HG03066 (cell line): Measurements from ENCODE around the gene SIRT4.

Source experiments
- ATAC-seq: cut with Tn5 transposase; IDR thresholded peaks from one replicate; pipeline ENCODE4 v1.9.1; 2021; ENCODE audit warnings: low read depth; ENCODE audit not compliant: unreplicated experiment

SIRT4 gene

DNA sequence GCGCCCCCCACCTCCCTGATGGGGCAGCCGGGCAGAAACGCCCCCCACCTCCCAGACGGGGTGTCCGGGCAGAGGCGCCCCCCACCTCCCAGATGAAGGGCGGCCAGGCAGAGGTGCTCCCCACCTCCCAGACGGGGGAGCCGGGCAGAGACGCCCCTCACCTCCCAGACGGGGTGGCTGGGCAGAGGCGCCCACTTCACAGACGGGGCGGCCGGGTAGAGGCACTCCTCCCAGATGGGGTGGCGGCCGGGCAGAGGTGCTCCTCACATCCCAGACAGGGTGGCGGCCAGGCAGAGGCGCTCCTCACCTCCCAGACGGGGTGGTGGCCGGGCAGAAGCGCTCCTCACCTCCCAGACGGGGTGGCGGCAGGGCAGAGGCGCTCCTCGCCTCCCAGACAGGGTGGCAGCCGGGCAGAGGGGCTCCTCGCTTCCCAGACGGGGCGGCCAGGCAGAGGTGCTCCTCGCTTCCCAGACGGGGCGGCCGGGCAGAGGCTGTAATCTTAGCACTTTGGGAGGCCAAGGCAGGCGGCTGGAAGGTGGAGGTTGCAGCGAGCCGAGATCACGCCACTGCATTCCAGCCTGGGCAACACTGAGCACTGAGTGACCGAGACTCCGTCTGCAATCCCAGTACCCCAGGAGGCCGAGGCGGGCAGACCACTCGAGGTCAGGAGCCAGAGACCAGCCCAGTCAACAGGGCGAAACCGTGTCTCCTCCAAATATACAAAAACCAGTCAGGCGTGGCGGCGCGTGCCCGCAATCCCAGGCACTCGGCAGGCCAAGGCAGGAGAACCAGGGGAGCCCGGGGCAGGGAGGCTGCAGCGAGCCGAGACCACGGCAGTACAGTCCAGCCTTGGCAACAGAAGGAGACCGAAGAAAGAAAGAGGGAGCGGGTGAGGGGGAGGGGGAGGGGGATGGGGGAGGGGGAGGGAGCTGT lies 23.7 kb upstream of the SIRT4 start:
- ATAC-seq = no peak

DNA sequence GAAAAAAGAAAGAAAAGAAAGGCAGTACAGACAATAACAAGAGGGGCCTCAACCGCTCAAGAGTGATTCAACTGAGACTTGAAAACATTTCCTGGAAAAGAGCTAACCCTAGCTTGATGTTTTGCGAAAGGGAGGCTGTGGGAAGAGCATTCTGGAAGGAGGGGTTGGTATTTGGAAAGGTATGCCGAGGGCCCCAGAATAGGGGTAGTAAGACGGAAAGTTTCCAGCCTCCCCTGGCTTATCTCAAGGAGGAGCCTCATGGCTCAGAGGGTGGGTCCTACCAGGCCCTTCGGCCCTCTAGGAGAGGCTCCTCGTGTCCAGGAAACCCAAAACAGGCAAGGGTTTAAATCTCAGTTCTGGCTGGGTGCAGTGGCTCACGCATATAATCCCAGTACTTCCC lies 18.8 kb upstream of the SIRT4 start:
- no peak for ATAC-seq

DNA sequence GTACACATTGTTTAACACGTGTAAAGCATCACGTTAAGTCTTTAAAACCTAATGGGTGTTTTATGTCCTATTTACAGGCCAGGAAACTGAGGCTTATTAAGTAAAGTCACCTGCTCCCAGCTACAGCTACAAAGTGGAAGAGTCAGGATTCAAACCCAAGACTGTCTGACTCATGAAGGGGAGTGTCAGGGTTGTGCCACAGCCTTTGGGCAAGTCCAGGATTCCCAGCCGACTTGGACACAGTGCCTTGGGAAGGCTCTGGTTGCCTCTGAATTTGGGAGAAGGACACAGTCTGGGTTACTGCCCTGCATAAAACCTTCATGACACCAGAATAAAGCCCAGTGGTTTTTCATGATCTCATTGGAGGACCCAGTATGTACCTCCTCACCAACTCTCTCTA lies 17.7 kb upstream of the SIRT4 start:
- no peak for ATAC-seq

DNA sequence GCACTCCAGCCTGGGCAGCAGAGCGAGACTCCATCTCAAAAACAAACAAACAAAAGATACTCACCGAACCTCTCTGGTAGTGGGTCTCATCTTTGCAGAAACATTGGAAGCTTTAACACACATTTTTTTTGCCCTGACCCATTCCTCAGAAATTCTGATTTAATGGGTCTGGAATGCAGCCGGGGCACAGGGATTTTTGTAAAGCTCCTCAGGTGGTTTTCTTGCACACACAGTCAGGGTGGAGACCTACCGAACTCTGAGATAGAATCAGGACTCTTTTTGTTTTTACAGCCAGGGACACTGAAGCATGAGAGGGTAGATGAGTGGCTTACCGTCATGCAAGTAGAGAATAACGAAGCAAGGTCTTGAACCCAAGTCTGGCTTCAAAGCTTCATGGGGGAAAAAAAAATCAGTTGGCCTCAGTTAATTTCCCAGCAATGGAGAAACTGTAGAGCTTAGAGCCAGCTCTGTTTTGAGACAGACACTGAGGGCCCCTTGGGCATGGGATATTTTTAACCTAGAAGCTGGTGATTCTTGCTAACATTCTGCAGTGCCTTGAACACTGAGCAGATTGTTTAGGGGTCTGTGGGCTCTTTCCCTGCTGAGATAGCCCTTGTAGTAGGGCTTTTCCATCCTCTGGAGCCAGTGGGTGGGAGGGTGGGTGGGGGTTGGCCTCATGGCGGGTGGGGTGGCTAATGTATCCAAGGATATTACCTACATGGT lies 15.2 kb upstream of the SIRT4 start:
- no peak for ATAC-seq

DNA sequence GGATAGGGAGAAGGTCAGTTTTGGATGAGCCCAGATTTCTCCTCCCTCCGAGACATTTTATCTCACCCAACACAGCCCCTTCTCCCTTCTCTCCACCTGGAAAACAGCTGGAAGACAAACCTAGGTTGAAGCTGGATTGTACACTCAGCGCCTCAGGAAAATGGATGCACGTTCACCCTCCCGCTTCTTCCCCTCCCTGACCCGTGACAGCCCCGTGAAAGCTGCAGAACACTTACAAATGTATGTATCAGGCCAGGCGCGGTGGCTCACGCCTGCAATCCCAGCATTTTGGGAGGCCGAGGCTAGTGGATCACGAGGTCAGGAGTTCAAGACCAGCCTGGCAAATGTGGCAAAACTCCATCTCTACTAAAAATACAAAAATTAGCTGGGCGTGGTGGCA lies 14.6 kb upstream of the SIRT4 start:
- no peak for ATAC-seq

DNA sequence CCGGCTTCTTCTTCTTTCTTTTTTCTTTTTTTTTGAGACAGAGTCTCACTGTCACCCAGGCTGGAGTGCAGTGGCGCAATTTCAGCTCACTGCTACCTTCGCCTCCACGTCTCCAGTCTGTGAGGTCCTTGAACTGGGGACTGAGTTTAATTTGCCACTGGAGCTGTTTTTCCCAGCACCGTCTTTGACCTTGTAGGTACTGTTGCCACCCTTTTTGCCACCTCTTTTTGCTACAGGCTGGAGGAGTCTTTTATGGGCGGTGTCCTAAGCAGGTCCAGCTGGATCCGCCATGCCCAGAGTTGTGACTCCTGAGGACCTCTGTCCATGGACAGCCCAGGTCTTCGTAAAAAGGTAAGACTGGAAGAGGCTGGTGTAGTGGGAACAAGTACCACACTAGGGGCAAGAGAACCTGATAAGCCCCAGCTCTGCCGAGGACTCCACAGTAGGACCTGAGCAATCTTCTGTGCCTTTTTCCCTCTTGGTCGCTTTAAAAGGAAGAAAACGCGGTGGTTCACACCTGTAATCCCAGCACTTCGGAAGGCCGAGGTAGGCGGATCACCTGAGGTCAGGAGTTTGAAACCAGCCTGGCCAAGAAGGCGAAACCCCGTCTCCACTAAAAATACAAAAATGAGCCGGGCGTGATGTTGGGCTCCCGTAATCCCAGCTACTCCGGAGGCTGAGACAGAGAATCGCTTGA lies 11.4 kb upstream of the SIRT4 start:
- ATAC-seq = no peak

DNA sequence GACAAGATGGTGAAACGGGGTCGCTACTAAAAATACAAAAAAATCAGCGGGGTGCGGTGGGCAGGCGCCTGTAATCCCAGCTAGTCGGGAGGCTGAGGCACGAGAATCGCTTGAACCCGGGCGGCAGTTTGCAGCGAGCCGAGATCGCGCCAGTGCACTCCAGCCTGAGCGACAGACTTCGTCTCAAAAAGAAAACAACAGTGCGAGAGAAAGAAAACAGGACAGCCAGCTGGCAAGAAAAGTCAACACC lies 9.8 kb upstream of the SIRT4 start:
- no peak for ATAC-seq

DNA sequence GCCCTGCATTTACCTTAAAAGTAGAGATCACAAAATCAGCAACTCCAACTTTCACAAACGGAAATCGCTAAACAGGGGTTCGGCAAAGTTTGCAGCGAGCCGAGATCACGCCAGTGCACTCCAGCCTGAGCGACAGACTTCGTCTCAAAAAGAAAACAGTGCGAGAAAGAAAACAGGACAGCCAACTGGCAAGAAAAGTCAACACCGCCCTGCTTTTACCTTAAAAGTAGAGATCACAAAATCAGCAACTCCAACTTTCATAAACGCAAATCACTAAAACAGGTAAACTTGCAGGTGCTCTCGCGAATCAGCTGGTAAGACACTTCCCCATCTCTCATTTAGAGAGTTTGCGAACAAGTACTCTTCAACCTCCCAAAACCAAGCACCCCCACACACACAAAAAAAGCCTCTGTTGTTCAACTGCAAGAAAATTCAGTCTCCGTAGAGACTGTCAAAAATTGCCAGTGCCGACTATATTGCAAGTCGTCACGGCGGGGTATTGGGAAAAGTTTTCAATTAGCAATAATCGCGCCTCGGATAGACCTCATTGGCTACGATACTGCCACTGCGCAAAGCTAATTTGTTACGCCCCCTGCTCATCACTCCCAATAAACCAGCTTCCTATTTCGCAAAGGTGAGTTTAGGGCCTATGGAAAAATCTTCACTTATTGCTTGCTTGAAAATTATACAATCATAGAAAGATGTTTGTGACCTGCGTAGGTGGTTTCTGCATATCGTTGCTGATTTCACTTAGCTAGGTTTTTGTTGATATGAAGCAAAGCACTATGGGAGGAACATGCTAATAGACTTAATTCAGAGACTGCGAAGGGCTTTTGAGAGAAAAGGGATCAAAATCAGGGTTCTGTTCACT lies 9.2 kb upstream of the SIRT4 start, which contains the start of gene RNU4-1:
RNU4-1 (minus strand) TSS at position 577 of the 871 bp plus-strand sequence.
- ATAC-seq = peak; percentile 57

DNA sequence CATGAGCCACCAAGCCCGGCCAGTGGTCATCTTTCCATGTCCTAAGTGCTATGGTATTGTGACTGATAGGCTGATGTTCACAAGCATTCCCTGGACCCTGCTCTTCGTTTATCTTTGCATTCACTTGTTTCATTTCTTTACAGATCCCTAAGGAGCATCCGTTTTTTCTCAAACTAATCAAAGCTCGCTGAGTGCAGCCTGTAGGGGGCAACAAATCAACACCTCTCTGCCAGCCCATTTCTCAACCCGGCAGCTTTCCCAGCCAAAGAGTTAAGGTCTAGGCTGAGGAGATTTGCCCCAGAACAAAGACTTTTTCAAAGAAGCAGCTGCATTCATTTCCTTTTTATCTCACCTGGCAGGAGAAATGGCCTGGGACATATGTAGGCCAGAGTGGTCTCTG lies 12.1 kb downstream of the SIRT4 start:
- ATAC-seq = no peak

DNA sequence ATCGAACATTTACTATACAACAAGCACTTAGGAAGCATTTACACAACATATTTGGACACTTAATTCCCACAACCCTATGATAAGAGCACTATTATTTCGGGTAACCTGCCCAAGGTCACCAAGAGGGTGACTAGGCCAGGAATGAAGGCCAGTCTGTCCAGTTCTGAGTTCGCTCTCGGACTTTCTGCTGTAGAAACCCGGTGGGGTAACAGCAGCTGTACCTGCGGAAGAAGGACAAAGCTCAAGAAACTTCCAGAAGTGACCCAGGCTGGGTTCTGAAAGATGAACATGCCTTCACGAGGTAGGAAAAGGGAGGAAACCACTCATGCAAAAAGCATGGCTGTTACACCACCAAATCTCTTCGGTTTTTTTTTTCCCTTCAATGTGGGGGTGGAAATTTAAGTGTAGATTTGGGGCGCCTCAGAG lies 14.7 kb downstream of the SIRT4 start:
- no peak for ATAC-seq

DNA sequence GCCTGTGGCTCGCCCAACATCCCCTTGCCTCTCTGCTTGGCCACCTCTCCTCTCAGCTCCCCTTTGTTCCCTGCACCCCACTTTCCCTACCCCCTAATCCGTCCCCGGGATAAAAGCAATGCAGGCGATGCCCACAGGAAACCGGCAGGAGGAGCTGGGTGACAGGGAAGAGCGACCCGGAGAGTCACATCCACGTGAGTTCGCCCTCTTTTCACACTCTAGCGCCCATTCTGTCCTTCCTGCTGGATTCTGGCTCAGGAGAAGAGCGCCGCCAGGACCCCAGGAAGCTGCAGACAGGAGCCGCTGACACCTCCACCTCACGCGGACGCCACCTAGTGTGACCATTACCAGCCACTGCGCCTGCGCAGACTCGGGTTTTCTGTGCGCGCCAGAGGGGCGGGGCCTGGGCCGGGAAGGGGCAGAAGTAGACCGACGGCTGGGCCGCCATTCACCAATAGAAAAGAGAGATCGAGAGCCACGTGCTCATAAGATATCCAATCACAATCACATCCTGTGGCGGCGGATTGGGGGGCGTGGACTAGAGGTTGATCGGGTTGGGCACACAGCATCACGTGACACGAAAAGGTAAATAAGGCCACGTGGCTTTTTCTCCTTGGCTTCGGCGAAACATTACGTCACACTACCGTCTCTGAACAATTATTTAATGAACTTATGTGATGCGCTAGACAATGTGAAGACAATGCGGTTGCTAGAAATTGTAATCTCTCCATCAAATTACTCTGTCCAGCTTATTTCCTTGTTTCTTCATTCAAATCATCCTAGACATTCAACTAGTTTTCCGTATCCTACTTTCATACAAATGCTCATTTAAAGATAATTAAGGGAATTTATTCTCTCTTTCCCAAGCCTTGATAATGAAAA lies 15.3 kb downstream of the SIRT4 start:
- peak; percentile 99 for ATAC-seq

DNA sequence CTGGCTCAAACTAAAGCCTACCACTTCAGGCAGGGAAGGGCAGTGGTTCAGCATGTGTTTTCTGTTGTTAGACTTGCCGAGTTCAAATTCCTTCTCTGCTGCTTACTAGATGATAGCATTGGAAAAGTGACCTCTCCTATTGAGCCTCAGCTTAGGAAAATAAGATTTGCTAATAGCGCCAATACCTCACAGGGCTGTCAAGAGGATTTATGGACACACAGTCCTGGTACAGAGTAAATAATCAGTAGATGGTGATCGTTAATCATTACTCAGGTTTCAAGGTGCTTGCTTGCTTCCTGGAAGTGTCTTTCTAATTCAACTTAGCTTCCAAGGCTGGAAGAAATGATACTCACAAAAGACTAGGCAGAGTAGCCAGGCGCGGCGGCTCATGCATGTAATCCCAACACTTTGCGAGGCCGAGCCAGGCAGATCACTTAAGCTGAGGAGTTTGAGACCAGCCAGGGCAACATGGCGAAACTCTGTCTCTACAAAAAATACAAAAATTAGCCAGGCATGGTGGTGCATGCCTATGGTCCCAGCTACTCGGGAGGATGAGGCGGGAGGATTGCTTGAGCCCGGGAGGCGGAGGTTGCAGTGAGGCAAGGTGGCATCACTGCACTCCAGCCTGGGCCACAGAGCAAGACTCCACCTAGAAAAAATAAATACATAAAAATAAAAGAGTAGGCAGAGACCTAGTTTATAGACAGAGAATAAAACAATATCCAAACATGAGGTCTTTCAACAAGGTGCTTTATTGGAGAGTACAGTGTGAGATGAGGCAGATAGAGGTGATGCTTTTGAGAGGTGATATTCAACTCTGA lies 19.5 kb downstream of the SIRT4 start:
- no peak for ATAC-seq

DNA sequence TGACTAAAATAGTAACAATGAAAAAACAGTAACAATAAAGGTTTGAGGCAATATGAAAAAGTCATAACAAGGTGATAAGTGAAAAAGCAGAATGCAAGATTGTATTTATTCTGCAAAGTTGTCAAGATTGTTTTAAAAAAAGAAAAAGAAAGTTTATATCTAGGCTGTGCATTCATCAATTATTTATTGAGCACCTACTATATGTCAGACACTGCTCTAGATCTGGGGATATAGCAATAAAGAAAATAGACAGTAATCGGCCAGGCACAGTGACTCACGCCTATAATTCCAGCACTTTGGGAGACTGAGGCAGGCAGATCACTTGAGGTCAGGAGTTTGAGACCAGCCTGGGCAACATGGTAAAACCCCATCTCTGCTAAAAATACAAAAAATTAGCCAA lies 21.7 kb downstream of the SIRT4 start:
- no peak for ATAC-seq

DNA sequence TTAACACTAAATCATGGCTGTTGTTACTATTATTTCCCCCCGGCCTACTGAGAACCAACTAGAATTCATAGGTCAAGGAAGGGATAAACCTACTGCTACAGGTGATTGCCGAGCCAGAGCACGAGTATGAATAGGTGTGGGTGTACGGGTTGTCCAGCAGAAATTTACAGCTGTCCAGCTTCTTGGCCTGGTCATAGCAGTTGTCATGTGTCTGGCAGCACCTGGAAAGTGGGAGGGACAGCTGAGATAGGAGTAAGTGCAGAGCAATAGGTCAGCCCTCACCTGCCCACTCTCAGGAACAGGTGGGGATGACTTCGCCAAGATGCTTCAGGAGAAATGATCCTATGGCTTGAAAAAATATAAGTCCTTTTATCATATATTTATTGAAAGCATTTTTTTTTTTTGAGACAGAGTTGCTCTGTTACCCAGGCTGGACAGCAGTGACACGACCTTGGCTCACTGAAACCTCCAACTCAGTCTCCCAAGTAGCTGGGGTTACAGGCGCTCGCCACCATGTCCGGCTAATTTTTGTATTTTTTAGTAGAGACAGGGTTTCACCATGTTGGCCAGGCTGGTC lies 22.8 kb downstream of the SIRT4 start:
- no peak for ATAC-seq

DNA sequence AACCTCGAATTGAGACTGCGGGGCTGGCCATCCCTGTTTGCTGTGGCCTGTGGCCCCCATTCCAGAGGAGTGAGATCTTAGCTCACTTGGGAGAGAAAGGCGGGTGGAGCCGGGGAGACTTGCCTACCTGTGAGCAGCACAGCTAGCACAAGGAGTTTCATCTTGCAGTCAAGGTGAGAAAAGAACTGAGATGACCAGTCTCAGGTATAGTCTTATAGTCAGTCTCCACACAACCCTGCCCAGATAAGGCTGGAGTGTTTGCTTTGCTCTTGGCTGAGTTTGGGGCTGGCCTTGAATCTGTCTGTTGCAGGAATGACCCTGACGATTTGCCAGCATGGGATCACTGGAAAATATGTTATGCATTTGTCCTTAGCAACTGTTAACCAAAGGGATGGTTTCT lies 25.5 kb downstream of the SIRT4 start, which contains the start of gene PLA2G1B:
PLA2G1B (minus strand) TSS at position 187 of the 400 bp plus-strand sequence; CDS start at position 161, 26 bp downstream.
- ATAC-seq = no peak

DNA sequence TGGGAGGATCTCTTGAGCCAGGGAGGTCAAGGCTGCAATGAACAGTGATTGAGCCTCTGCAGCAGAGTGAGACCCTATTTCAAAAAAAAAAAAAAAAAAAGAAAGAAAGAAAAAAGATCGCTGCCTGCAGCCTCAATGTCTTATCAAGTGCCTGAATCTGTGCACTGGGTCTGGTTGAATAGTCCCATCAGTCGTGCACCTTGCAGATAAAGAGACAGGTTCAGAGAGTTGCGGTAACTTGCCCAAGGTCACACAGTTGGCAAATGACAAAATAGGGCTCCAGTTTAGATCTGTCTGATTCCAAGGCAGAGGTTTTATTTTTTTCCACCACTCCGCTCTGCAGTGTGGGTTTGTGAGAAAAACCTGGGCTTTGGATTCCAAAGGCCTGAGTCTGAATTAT lies 26.1 kb downstream of the SIRT4 start:
- no peak for ATAC-seq

DNA sequence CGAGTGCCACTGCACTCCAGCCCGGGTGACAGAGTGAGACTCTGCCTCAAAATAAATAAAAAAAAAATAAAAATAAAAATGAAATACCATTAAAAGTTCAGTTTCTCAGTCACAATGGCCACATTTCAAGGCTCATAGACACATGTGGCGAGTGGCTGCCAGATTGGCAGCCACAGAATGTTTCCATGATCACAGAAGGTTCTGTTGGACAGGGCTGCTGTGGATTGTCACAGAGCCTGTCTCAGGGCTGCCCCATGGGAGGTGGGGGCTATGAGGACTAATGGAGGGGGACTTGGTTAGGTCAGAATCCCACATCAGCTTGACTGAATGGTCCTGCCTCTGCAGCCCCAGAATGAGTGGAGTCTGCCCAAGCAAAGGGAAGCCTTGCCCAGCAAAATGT lies 29.3 kb downstream of the SIRT4 start:
- no peak for ATAC-seq

DNA sequence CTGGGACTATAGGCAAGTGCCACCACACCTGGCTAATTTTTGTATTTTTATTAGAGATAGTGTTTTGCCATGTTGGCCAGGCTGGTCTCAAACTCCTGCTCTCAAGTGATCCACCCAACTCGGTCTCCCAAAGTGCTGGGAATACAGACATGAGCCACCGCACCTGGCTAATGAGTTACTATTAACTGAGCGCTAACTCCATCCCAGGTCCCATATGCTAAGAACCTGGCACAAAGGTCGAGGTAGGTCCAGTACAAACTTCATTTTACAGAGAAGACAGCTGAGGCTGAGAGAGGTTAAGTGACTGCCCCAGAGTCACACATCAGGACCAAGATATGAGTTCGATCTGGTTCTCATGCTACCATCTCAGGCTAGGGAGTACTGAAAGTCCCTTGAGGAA lies 29.9 kb downstream of the SIRT4 start:
- ATAC-seq = no peak
